B cell (primary cell): ENCODE results near the gene DSG4.

Experiments used
- EZH2 ChIP-seq: IDR thresholded peaks from 2 replicates; pipeline ENCODE4 v1.6.1; 2012; ENCODE audit warnings: borderline replicate concordance, low read depth, mild to moderate bottlenecking, moderate library complexity, low read length; ENCODE audit not compliant: insufficient read depth, poor library complexity, severe bottlenecking
- TF ChIP-seq, protein P1 (sequence below): fragments of 200-600 bp; IDR thresholded peaks from one replicate; pipeline ENCODE4 v1.8.0; 2022; ENCODE audit warnings: antibody characterized with exemption, mild to moderate bottlenecking

DNA sequence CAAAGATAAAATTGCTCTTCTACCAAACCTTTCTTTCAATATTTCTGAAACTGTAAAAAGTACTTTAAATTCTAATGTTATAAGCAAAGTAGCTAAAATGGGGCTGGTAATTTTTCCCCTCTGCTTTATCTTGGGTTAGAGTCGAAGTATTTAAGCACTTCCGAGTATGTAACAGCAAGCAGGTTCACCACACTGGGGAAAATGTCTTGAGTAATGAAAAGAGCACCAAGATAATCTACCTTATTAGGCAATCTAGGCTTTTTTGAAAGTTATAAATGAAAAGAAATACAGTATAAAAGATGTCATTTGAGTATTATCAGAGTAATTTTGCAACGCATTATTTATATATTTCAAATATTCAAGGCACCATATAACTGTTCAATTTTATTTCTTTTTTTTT lies 70.3 kb downstream of the DSG4 start:
- TF ChIP-seq EZH2, result no peak
- TF ChIP-seq, protein P1, sequence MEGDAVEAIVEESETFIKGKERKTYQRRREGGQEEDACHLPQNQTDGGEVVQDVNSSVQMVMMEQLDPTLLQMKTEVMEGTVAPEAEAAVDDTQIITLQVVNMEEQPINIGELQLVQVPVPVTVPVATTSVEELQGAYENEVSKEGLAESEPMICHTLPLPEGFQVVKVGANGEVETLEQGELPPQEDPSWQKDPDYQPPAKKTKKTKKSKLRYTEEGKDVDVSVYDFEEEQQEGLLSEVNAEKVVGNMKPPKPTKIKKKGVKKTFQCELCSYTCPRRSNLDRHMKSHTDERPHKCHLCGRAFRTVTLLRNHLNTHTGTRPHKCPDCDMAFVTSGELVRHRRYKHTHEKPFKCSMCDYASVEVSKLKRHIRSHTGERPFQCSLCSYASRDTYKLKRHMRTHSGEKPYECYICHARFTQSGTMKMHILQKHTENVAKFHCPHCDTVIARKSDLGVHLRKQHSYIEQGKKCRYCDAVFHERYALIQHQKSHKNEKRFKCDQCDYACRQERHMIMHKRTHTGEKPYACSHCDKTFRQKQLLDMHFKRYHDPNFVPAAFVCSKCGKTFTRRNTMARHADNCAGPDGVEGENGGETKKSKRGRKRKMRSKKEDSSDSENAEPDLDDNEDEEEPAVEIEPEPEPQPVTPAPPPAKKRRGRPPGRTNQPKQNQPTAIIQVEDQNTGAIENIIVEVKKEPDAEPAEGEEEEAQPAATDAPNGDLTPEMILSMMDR, result no peak
